T-helper 1 cell (primary cell): ENCODE results near the gene KLF14.
"Not testable (repeated sequence)": the region's sequence is repeated elsewhere in the genome, so short reads cannot be mapped to it uniquely, and the experiment has no call there.

ENCODE experiments used
- DNase-seq, 5 donors: peaks; one replicate each; pipeline ENCODE4 v3.0.0-alpha.2; 2012 to 2020
- total RNA-seq, 4 donors: gene quantifications; one replicate each; lab custom pipeline; 2026; lab: John Stamatoyannopoulos, UW

The KLF14 gene
- 0 reads per million in 4 donors for total RNA-seq

DNA sequence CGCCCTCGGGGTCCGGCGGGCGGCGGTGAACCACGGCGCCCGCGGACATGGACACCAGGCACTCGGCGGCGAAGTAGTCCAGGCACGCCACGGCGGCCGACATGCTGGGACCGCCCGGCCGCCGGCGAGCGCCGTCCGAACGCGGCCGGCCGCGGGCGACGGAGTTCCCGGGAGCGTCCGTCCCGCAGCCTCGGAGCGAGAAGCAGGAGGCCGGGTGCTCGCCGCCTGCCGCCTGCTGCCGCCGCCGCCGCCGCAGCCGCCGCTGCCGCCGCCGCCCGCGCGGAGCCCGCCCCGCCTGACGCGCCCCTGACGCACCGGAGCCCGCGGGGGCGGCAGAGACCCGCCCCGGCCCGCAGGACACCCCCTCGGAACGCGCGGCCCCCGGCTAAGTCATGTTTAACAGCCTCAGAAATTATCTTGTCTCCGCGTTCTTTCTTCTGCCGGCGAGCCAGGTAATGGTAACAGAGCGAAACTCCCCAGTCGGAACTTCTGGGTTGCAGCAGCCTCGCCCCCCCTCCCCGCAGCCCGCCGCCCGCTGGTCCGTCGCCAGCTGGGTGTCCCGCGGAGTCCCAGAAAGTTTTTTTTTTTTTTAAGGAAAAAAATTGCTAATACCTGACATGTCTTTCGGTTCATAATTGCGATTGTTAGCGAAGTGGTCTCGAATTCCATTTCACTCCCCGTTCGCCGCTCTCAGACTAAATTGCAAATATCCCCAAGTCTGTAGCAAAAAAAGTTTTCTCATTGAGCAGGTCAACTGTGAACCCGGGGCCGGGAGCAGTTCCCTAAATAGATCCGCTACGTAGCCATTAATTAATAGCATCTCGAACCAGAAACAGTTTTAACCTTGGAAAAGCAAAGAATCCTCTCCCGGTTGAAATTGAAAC, at the start of gene KLF14:
Gene KLF14 (minus strand): TSS at position 277 of the 884 bp plus-strand sequence. CDS start 174 bp downstream, at position 103.
- DNase-seq: peak in 2 of 5 donors; percentile 13 to 28

GRCh38 chr7:130781346-130781745, 47.3 kb upstream of the KLF14 start:
- DNase-seq: no peak

DNA sequence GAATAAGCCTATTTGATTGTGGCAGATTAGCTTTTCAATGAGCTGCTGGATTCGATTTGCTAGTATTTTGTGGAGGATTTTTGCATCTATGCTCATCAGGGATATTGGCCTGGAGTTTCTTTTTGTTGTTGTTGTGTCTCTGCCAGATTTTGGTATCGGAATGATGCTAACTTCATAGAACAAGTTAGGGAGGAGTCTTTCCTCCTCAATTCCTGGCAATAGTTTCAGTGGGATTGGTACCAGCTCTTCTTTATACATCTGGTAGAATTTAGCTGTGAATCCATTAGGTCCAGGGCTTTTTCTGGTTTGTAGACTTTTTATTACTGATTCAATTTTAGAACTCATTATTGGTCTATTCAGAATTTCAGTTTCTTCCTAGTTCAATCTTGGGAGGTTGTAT, 43.4 kb upstream of the KLF14 start:
- DNase-seq: no peak

DNA sequence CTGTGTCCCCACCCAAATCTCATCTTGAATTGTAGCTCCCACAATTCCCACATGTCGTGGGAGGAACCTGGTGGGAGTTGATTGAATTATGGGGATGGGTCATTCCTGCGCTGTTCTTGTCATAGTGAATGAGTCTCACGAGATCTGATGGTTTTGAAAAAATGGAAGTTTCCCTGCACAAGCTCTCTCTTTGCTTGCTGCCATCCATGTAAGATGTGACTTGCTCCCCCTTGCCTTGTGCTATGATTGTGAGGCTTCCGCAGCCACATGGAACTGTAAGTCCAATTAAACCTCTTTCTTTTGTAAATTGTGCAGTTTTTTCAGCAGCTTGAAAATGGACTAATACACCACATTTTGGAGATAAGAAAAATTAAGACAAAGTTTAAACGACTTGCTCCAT, 38.4 kb upstream of the KLF14 start:
- not testable (repeated sequence) for DNase-seq

- DNase-seq: no peak
These were observed 34.8 kb upstream of the KLF14 start for GRCh38 chr7:130768854-130769253.

DNA sequence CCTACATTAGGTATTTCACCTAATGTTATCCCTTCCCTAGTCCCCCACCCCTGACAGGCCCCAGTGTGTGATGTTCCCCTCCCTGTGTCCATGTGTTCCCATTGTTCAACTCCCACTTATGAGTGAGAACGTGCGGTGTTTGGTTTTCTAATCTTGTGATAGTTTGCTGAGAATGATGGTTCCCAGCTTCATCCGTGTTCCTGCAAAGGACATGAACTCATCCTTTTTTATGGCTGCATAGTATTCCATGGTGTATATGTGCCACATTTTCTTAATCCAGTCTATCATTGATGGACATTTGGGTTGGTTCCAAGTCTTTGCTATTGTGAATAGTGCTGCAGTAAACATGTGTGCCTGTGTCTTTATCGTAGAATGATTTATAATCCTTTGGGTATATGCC, 30.6 kb upstream of the KLF14 start:
- DNase-seq: not testable (repeated sequence)

DNA sequence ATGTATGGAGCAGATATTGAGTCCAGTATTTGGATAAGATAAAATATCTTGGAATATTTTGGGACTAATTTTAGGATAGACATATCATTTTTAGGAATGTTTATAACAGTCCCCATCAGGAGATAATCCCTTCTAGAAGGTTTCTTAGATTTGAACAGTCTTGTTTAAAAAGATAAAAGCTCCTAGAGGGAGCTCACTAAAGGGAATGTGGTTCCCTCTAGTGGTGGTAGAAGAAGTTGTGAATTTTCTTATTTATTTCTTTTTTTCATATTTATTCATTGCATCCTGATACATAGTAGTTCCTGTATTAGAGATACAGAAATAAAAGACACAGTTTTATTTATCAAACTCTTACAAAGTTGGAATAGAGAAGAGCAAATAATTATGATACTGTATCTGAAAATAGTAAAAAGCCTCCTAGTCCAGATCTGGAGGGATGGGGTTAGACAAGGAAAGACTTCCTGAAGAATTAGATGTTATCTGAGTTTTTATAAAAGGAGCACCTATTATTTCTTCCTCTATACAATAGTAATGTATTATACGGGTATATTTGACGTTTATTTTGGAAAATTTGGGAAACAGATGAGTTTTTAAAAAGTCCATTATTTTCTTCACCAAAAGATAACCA, 24.5 kb upstream of the KLF14 start:
- peak in 1 of 5 donors; percentile 41 for DNase-seq

DNA sequence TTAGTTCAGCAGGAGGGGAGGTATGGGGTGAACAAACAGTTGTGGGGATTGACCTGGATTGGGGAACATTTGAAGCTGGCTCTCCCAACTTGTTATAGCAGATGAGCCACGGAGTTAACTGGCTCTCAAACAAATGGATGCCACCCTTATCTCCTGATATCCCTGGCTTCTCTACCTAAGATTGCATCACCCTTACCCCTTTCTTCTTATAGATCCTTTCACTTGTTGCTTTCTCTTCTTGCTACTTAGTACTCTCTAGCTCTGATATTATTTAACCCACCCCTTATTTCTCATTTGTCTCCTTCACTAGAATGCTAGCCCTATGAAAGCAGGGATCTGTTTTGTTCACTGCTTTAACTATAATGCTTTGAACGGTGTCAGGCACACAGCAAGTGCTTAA, 22.3 kb upstream of the KLF14 start:
- DNase-seq: no peak

- DNase-seq: no peak
These were observed 18.4 kb upstream of the KLF14 start for GRCh38 chr7:130752424-130752823.

GRCh38 chr7:130750755-130751154, 16.7 kb upstream of the KLF14 start:
- DNase-seq: no peak

GRCh38 chr7:130748531-130749389, 14.8 kb upstream of the KLF14 start:
- DNase-seq: no peak

DNA sequence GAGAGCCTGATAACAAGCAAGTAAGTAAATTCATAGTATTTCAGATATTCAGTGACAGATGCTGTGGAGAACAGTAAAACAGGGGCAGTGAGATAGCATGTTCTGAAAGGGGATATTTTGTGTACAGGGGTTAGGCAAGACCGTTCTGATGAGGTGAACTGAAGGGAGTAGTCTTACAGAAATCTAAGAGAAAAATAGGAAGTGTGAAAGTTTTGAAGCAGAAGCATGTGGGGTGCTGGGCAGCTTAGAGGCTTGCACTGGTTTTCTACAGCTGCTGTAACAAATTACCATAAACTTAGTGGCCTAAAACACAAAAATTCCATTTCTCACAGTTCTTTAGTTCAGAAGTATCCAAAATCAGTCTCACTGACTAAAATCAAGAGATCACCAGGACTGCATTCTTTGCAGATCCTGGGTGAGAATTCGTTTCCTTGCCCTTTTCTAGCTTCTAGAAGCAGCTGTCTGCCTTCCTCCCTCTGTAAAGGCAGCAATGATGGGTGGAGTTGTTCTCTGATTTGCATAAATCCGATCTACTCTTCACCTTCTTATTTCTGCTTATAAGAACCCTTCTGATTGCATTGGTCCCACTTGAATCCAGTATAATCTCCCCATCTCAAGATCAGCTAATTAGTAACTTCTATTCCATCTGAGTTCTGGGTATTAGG, 7.5 kb upstream of the KLF14 start:
- no peak for DNase-seq

DNA sequence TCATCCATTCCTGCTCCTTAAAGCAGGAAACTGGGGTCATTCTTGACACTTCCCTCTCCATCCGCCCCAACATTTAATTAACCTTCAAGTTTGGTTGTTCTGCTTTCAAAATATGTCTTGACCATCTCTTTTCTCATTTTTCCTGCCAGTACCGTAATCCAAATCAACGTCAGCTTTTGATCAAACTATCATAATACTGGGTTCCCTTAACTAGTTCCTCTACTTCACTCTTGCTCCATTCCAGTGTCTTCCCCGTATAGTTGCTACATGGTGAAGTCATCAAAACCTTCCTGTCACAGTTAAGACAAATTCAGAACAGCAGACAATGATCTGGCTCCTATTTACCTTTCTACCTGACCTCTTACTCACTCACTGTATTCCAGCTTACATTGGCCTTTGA, 6.6 kb upstream of the KLF14 start:
- no peak for DNase-seq

DNA sequence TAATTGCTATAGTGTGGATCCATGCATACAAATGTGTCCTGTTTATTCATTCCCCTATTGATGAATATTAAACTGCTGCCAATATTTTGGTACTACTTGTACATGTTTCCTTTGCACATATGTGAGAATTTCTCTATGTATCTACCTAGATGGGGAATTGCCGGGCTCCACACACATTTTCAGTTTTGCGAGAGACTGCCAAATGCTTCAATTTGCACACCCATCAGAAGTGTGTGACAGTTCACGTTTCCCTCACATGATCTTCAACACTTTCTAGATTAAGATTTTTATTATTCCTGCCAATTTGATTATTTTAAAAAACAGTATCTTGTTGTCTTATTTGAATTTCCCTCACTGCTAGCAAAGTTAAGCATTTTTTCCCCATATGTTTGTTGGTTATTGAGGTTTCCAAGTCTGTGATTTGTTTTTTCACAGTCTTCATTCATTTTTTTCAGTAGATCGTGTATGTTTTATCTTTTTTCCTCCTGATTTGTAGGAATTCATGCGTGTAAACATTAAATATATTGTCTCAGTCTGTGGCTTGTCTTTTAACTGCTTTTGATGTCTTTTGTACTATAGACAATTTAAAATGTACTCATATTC, 2.4 kb upstream of the KLF14 start:
- no peak for DNase-seq

DNA sequence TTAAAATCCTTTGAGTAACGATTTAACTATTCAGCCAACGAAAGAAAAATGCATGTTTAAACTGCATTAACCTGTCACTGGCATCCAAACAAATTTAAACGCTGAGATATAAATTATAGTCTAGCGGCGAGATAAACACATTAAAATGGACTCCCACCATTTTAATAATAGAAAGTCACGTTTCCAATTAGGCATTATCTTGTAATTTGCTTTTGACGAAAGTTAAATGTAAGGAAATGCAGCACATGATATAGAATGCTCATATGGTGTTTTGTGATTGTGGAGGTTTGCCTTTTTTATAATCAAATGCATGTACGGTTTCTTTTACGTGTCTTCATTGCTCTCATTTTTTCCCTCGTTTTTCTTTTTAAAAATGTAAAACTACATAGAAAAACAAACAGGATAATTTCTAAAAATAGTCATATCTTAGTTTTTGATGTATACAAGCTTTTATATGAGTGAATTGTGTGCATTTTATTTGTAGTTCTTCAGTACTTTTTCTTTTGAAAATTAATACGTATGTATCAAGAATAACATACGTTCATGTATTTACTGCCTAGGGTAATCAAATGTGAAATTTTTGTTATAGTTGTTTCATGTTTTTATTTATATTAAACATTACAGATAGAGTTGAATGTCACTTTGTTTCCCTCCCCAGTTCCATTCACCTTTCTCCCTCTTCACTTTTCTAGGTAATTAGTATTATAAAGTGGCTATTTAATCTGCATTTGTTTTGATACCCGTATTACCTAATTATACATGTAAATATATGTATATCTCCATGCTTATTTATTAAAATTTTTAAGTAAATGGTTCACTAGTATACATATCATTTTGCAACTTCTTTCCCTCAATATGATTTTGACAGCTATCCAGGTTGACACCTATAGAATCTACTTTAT, 1.1 kb upstream of the KLF14 start:
- no peak for DNase-seq

- DNase-seq: peak in 2 of 5 donors; percentile 16 to 17
These were observed 752 bp downstream of the KLF14 start for GRCh38 chr7:130732980-130733930.

DNA sequence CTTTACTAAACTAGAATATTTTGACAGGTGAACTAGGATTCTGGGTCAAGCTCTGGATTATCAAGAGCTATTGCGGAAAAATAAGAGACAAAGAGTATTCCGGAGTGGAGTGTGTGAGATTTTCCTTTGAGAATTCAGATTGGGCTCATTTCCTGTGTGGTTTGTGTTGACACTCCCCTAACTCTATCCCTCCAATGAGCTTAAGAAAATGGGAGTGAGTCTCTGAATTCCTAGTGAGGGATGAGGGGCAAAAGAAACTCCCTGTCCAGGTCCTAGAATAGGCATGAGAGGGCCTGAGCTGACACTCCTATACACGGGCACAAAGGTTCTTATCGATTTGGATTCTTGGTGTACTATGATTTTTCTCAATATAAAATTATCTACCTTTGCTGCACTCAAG, 10.2 kb downstream of the KLF14 start:
- no peak for DNase-seq

- DNase-seq: no peak
These were observed 12.3 kb downstream of the KLF14 start for GRCh38 chr7:130721486-130722277.

DNA sequence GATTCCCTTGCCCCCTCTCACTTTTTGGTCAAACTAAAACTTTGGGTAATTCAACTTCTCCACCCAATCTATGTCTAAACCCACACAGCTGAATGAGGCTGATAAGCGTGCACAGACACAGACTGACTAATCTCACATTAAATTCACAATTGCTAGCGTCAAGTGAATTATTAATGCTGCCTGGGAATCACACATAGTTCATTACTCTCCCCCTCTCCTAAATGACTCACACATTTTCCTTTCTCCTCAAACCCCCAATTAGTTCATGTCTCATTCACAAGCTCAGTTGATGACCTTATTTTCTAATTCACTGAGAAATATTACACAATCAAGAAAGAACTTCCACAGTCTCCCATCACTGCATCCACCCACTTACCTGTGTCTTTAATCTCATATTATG, 14.5 kb downstream of the KLF14 start:
- no peak for DNase-seq
